DMS53 (cell line): ENCODE results near the gene COPG2.
A peak's percentile ranks its signal among the peaks of the same experiment; 100 is the strongest.
"Not testable (repeated sequence)": the region's sequence is repeated elsewhere in the genome, so short reads cannot be mapped to it uniquely, and the experiment has no call there.

Source experiments
- DNase-seq: peaks from one replicate; lab custom pipeline; 2025; lab: John Stamatoyannopoulos, UW

The COPG2 gene

DNA sequence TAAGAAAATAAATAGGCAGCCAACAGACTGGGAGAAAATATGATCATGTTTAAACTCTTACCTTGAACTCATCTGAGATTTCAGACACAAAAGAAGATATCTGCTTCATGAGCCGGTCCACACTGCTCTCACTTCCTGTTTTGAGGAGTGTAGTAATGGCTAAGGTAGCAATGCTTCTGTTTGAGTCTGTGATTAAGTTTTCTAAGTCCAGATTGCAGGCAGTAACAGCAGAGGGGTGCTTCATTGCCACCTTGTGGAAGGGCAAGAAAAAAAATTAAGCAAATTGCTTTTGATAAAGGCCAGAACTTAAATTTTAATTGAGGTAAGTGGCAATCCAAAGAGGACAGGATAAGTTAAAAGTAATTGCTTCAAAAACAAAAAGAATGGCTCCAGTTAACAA lies 107.6 kb downstream of the COPG2 start:
- DNase-seq: peak; percentile 80

GRCh38 chr7:130559184-130559583 lies 109.4 kb downstream of the COPG2 start:
- DNase-seq: no peak

DNA sequence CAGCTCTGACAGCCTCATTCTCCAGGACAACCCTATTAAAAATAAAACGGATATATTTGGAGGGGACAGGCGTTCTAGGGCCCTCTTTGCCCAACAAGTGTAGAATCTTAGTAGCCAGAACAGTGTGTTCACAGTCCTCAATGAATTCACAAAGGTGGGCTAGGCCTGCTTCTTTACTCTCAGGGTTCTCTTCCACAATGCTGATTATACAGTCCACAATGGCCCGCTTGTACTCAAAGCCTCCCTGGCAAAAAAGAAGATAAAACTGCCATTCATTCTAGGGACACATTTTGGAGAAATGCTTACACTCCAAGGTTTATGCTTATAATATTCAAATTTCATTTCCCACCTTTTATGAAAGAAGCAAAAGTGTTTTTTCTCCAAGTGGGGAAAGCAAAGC lies 114.1 kb downstream of the COPG2 start:
- no peak for DNase-seq

DNA sequence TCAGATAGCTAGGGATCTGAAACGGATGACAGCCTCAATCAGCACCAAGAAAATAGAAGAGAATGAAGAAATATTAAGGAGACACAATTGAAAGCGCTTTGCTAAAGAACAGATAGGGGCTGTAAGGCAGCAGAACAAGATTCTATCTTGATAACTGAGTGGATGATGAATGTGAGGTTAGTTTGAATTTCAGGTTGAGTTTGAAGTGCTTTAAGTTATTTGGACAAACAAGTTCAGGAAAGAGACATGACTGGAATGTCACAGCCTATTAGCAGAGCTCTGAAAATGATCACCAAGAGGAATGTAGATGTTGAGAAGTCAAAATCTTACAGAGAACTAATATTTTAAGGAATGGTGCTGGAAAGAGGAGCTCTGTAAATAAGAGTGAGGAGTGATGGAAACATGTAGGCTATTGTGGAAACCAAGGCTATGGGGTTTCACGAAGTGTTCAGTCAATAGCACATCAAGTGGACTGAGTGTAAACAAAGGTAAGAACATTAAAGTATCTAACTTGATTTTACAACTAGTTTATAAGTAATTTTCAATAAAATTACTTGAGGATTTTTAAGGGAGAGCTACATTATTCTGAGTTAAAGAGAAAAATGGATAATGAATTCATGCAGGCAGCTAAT lies 115.0 kb downstream of the COPG2 start:
- DNase-seq: no peak

DNA sequence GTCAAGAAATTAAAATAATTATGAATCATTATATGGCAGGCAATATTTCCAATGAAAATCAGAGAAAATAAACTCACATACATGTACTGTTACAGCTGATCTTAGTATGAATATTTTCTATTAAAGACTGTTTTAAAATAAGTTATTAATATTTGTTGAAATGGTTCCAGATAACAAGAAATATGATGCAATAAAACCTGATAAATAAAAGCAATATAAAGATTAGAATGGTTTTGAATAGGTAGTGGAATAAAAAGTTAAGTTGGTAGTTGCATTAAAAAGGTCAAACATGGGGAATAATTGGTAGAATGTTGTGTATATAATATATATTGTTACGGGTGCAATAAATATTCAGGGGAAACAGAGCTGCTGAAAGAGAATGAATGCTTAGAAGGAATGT lies 124.2 kb downstream of the COPG2 start:
- DNase-seq: no peak

DNA sequence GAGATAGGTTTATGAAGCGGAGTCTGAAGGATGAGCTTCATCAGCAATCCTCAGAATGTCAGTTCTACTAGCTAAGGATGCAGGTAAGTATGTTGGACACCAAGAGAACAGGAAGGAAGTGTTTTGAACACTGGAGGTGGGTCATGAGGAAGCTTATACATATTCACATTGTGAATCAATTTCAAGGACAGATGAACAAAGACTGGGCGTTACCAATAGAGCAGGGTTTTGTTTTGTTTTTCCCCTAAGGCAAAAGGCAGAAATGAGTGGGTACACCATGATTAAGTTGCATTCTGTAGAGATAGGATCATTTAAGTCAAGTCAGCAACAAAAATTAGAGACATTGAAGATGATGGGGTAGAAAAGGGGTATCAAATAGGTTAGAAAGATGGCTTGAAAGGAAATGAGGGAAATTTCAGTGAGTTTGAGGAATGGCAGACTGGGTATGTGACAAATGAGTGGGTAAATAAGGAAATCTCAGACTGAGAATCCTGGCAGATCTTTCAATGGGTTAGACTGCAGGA lies 125.0 kb downstream of the COPG2 start:
- no peak for DNase-seq

DNA sequence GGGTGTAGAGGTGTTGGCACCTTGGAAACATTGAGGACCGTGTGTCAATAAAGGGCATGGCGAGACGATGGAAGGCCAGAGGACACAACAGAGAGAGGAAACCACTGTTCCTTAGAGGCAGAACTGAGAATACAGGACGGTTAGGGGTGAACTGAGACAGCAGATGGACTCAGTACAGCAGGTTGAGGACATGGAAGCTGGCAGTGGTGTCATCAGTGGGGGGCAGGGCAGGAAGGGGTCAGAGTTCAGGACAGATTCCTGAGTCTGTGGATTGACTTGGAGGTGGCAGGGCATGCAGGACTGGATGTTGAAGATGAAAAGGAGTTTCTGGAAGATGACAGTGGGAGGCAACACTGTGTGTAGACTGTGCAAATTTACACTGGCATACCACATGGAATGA lies 126.3 kb downstream of the COPG2 start:
- DNase-seq: not testable (repeated sequence)

- DNase-seq: not testable (repeated sequence)
Measured at GRCh38 chr7:130541287-130541686, 127.3 kb downstream of the COPG2 start.

GRCh38 chr7:130537894-130538293 lies 130.7 kb downstream of the COPG2 start:
- not testable (repeated sequence) for DNase-seq

- no peak for DNase-seq
Measured at GRCh38 chr7:130529417-130529816, 139.1 kb downstream of the COPG2 start.

DNA sequence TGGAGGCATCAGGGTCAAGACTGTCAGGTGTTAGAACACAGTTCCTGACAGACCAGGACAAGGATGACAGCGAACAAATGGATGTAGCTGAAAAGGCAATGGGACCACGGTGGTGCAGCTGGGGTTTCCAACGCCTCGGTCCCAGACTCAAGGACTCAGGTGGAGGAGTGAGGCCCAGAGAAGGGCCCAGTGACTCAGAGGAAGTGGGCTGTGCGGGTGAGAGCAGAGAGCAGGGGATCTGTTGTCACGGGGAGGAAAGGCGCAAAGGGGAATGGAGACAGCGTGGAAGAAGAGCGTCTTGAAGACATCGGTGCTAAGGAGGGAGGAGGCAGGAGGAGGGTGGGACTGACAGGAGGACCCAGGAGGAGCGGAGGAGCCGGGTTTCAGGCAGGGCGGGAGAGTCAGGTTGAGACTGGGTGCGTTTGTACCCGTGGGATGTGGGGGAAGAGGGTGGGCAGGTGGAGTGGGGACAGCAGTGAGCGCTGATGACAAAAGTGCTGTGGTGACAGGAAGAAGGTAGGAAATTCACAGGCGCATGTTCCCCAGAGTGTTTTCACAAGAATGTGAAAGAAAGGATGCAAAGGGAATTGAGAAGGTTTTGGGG lies 140.7 kb downstream of the COPG2 start:
- not testable (repeated sequence) for DNase-seq

GRCh38 chr7:130524628-130525027 lies 143.9 kb downstream of the COPG2 start:
- no peak for DNase-seq

DNA sequence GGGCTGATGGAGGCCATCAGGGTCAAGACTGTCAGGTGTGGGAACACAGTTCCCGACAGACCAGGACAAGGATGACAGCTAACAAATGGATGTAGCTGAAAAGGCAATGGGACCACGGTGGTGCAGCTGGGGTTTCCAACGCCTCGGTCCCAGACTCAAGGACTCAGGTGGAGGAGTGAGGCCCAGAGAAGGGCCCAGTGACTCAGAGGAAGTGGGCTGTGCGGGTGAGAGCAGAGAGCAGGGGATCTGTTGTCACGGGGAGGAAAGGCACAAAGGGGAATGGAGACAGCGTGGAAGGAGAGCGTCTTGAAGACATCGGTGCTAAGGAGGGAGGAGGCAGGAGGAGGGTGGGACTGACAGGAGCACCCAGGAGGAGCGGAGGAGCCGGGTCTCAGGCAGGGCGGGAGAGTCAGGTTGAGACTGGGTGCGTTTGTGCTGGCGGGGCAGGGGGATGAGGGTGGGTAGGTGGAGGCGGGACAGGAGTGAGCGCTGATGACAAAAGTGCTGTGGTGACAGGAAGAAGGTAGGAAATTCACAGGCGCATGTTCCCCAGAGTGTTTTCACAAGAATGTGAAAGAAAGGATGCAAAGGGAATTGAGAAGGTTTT lies 144.9 kb downstream of the COPG2 start:
- not testable (repeated sequence) for DNase-seq

DNA sequence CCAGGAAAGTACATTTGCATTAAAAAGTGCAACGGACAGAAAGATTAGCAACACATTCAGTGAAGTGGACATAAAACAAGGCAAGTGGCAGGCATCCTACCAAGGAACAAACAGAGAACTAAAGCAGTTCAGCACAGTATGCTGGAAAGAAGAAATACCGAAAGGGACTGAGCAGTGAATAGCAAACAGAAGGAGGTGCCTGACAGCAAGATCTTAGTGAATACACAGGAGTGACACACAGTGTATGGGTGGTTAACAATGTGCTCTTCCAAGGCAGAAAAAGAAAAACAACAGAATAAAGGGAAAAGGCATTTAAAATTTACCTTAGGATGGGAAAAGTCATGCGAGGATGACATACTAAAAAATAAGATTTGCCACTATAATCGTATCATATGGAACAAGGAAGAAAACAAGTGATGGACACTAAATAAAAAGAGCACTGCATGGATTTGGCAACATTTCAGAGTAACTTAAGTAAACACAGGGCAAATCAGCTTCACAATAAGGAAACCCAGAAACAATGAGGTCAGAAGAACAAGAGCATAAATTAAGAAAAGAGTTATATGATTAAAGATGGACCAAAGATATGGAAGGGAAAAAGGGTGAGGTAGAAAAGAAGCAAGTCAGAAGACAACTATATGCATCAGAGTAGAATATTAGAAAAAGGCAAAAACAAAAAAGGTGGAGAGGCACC lies 147.1 kb downstream of the COPG2 start:
- DNase-seq: no peak

GRCh38 chr7:130515315-130516040 lies 153.1 kb downstream of the COPG2 start:
- no peak for DNase-seq

DNA sequence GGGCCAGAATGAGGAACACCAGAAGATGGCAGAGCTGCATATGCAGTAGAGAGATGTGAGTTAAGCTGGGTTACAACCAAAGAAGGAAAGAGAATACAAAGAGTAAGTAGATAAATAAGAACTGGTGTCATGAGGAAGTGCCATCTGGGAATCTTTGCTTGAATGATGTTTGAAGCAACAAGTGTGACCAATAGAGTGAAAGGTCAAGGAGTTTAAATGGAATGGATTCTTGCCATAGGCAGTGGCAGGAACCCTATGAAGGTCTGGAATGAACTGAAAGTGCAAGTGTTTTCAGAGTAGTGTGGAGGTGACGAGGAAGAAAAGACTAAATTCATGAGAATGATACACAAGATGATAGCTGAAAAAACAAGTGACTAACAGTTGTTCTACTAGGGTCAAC lies 155.1 kb downstream of the COPG2 start:
- peak; percentile 14 for DNase-seq

DNA sequence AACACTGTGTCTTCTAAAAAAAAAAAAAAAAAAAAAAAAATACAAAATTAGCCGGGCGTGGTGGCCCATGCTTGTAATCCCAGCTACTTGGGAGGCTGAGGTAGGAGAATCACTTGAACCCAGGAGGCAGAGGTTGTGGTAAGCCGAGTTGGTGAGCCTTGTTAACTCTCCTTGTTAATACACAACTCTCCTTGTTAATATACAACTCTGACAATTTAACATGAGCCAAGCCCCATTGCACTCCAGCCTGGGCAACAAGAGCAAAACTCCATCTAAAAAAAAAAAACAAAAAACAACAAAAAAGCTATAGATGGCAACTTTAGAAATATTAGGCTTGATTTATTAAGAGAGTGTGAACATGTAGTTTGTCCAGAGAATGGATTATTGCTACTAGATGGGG lies 156.5 kb downstream of the COPG2 start:
- DNase-seq: not testable (repeated sequence)

- DNase-seq: no peak
Measured at GRCh38 chr7:130506358-130506757, 162.2 kb downstream of the COPG2 start.

- DNase-seq: no peak
Measured at GRCh38 chr7:130505753-130506152, 162.8 kb downstream of the COPG2 start.

- DNase-seq: no peak
Measured at GRCh38 chr7:130500910-130501309, 167.6 kb downstream of the COPG2 start.

- DNase-seq: no peak
Measured at GRCh38 chr7:130500463-130500862, 168.1 kb downstream of the COPG2 start.

DNA sequence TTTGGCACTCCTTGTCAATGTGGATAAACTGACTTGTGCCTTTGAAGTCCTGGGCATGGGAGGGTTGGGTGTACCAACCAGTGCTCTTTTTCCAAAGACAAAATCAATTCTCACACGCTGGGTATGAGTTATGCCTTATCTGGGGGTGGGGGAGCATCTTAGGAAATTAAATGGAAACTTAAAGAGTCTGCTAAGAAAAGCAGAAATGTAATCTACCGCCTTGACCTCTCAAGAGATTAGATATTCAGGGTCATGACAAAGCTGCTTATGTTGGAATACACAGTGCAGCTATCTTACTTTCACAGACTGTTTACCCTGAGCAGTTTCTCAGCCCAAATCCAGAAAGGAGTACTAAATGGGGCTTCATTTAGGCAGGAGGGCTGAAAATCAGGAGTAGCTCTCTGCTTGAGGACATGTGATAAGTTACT lies 174.1 kb downstream of the COPG2 start:
- no peak for DNase-seq
